Measurements from ENCODE around the gene ZNF277.

GRCh38 chr7:112366886-112367285, 160.4 kb downstream of the ZNF277 start:
- TF ChIP-seq POLR2A (IDR thresholded peaks at IDR 0.05) (no peak), CTCF (IDR thresholded peaks at IDR 0.05) (no peak)
